ENCODE results near the gene NOS1.

GRCh38 chr12:117404203-117404853, 42.9 kb upstream of the NOS1 start:
- TF ChIP-seq, protein P1, sequence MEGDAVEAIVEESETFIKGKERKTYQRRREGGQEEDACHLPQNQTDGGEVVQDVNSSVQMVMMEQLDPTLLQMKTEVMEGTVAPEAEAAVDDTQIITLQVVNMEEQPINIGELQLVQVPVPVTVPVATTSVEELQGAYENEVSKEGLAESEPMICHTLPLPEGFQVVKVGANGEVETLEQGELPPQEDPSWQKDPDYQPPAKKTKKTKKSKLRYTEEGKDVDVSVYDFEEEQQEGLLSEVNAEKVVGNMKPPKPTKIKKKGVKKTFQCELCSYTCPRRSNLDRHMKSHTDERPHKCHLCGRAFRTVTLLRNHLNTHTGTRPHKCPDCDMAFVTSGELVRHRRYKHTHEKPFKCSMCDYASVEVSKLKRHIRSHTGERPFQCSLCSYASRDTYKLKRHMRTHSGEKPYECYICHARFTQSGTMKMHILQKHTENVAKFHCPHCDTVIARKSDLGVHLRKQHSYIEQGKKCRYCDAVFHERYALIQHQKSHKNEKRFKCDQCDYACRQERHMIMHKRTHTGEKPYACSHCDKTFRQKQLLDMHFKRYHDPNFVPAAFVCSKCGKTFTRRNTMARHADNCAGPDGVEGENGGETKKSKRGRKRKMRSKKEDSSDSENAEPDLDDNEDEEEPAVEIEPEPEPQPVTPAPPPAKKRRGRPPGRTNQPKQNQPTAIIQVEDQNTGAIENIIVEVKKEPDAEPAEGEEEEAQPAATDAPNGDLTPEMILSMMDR (conservative IDR thresholded peaks at IDR 0.05 in 1 of 2, IDR thresholded peaks at IDR 0.05 in 1 of 2; ENCODE audit: extremely low read depth in 1 of 2, insufficient read depth in 1 of 2, low read depth in 1 of 2, low read length in 2 of 2) = no peak
- TF ChIP-seq EZH2 (IDR thresholded peaks at IDR 0.05; ENCODE audit: borderline replicate concordance, low read length) = no peak
